Effector CD8-positive, alpha-beta T cell (primary cell): ENCODE results near the gene WWOX.

Experiments
- DNase-seq: peaks from one replicate; lab custom pipeline; 2025; lab: John Stamatoyannopoulos, UW

Gene WWOX

DNA sequence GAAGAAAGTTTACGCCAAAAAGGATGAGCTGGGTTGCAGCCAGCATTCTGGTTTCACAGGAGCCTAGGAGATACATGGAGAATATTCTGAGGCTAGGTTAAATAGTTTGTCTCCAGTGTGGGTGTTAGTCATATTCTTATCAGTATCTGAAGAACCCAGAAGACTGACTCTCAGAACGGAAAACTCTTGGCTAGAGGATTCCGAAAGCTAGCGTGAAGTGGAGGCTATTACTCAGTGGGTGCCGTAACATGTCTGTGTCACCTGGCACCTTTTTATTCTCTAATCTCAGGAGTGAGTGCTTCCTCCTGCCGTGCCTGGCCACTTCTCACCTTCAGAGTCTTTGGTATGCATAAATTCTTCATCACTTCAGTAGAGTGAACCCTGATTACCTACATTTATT is 199.5 kb downstream of the WWOX start:
- DNase-seq, result no peak

DNA sequence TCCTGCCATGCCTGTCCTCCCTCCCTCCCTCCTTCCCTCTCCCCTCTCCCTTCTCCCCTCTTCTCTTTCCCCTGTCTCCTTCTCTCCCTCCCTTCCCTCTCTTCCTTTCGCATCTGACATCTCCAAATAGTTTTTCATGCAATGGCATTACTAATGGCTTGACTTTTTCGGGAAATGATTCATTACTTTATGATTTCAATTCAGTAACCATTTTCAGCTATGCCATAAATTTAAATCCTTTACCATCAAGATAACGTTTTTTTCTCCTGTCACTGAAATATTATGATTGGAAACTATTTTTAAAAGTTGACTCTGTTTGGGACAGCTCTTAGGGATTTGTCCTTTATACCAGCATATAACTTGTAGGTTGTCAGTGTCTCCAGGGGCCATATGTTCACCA is 201.0 kb downstream of the WWOX start:
- DNase-seq, result no peak

DNA sequence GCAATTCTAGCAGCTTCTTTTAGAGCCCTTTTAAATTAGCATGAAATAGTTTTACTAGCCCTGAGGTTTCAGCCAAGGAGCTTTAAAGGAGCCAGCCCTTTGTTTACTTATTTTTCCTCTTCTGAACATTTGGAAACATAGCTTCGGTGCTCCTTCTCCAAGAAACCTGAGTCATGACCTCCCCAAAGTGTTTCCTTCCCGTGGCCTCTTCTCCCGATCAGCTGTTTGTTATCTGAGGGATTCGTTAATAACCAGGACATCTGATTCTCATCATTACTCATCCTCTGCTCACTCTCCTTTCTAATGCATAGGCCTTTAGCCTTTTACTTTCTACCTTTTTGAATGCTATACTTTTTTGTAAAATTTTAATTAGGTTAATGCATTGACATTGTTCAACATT is 204.5 kb downstream of the WWOX start:
- no peak for DNase-seq

DNA sequence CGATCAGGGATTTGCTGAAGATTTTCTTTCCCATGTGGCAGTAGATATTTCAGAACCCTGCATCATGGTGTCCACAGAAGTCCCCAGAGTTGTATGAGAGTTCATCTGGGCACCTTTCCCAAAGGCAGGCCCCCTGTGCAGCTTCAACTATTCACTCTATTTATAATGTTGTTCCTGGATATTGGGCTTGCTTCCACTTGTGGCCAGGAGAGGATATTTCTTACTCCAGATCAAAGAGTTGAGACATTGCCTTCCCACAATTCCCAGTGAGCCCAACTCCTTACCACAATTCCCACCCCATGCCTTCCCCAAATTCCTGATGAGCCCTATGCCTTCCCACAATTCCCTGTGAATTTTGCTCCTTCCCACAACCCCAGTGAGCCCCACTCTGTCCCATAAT is 206.9 kb downstream of the WWOX start:
- DNase-seq, result no peak

DNA sequence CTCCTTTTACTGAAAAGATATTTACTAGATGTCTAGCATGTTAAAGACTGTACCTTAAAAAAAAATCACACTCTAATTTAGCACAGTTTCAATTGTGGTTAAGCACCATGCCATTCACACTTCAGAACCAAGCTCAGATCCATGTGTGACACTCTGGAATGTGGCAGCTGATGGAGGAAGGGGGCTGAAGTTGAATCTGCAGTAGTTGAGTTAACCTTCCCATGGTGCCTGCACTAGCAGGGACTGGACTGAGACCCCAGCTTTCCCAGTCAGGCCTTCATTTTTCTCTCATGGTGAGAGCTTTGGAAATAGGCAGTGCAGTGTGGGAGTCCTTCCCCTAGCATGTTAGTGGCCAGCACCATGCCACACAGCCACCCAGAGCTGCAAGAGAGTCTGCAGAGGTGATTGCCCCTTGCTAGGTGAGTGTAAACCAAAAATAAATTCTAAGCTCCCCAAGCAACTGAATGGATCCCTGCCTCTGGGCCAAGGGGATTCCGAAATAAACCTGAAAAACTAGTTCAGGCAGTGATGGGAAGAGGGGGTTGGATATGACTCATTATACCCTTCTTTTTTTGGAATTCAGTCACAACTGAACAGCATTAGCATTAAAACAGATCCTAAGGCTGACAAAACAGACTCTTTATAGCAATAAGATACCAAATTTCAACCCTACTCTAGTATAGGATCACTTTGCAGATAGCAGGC is 208.5 kb downstream of the WWOX start:
- DNase-seq, result no peak

DNA sequence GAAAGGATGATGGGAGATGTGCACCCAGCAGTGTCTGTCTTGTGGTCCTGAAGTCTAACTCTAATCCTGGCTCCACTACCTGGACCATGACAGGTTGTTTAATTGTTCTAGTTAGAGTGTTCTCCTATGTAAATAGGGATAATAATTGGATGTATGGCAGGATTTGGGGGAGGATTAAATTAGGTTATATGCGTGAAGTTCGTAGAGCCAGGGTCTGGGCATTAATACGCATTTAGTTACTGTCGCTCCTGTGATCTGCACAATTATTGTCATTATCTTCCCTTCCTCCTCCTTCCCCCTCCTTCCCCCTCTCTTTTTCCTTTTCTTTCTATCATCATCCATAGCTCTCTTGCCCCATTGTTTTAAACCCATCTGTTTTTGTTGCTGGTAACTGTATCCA is 210.3 kb downstream of the WWOX start:
- no peak for DNase-seq

DNA sequence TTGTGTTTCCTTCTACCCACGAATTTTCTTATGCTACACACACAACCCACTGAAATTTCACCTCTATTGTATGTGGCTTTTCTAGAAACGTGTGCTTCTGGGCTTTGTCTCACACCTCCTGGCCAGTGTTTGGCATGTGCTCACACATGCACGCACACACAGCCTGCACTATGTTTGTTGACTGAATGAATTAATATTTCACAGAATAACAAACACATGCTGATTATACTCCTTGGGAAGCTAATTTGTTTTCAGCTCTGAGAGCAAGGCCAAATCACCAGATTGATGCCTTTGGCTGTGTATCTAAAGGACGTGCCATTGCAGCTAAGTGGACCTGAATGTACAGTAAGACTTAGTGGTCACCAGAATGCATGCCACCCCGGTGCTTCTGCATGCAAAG is 210.7 kb downstream of the WWOX start:
- no peak for DNase-seq

DNA sequence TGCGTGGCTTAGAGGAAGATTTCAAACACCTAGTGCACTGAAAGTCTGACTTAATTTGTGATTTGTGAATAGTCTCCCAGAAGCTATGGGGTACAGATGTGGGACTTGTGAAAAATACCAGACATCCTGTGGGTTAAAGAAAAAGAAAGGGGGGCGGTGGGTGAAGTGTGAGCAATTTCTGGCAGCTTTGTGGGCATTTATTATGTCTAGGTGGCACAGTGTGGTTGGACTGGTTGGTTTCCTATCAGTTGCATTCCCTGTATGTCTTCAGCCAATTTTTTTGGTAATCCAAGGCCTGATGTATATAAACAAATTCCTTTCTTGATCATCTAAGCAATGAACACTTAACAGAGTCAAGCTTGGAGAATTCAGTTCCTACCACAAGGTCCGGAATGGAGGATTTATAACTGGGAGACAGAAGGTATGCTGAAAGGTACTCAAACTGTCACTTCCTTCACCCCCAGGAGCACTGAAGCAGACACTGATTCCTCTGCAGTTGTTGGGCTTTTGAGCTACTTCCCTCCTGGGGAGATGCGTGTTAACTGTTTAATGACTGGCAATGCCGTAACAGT is 211.6 kb downstream of the WWOX start:
- DNase-seq, result no peak

DNA sequence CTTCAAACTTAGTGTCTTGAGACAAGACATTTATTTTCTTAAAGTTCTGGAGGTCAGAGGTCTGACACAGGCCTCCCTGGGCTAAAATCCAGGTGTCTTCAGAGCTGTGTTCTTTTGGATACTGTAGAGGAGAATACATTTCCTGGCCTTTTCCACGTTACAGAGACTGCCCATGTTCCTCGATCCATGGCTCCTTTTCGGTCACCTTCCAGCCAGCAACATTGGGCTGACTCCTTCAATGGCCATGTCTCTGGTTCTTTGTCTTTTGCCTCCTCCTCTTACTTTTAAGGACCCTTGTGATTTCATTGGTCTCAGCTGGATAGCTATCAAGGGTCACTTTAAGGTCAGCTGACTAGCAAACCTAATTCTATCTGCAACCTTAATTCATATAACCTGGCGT is 212.4 kb downstream of the WWOX start:
- DNase-seq, result no peak

DNA sequence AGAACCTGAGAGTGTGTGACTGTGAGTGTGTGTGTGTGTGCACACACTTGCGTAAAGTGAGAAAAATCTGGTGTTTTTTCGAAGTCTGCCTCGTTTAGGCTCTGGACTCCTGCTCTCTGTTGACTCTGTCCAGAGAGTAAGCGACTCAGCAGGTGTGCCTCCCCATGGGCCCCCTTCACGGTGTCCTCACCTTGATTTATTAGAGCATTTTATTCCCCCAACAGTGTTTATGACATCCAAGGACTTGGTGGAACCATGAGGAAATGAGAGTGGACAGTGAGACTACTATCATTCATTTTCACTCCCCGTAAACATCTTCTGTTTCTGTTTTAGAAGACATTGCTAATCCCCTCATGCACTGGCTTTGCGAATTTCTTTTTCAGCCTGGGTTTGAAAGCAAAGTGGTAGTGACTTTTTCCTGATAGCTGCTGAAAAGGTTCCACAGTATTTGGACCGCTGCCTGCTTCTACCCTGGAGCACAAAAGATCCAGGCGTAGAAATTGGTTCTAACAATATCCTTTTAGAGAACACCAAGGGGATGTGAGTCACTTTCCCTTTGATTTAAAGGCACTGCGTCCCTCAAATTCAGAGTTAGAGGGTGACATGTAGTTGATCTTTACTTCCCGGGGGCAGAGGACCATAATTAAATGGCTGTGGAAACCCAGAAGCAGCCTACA is 218.2 kb downstream of the WWOX start:
- no peak for DNase-seq

DNA sequence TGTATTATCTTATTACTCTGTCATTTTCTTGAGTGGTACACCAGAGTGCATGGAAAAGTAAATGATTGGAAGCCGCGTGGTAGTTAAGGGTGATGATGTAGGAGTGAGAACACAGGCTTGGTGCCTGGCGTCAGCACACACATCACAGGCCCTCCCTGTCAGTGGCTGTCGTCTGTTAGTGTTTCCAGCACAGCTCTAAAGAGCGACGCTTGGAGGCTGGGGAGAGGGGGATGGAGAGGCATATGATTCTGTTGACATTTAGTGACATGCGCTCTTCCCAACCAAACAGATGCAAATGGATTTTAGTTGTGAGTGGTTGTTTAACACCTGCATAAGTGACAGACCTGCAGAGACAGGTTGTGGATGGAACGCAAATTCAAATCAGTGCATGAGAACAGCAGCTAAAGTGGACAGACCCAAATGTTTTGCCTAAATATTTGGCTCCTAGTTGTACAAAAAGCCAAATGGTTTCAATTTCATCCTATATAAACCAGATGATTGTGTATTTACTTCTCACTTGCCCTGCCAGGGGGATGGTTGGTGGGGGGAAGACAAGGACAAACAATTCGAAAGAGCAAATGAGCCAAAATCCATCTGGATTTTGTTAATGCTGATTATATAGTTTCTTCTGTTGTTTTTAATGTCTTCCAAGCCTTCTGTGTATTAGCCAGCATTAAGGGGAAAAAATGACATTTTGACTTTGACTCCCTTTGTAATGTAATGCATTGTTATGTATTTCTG is 222.3 kb downstream of the WWOX start:
- no peak for DNase-seq

DNA sequence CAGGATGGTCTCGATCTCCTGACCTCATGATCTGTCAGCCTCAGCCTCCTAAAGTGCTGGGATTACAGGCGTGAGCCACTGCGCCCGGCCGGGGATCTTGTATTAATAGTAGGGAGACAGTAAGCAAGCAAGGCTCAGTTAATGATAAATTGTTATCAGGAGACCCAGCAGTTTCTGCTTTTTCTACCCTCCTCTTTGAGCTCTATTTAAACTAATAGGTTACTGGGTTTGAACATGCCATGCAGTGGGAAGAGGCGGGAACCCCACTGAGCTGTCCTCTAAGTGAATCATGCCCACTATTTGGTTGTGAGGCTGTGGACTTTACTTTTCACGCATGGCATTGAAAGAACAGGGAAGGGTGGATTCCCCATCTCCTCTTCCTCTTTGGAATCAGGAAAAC is 223.9 kb downstream of the WWOX start:
- DNase-seq, result no peak

DNA sequence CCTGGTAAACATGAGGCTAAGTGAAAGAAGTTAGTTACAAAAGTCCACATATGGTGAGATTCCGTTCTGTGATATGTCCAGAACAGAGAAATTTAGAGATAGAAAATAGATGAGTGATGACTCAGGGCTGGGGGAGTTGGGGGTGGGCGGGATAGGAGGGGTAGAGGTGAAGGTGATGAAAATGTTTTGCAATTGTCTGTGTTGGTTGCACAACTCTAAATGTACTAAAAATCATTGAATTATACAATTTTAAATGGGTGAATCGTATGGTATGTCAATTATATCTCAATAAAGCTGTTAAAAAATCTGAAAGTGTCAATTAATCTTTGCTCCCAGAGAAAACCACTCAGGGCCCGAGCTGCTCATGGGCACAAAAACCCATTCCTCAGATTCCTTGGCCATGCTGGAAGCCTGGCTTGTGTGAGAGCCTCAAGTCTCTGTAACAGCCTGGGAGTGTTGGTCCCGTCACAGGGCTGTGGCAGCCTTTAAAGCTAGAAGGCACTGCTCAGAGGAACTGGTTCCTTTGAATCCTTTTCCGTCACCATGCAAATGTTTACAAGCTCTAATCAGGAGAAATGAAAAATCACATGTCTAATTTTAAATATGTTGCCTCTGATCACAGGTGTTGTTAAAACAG is 225.3 kb downstream of the WWOX start:
- no peak for DNase-seq

DNA sequence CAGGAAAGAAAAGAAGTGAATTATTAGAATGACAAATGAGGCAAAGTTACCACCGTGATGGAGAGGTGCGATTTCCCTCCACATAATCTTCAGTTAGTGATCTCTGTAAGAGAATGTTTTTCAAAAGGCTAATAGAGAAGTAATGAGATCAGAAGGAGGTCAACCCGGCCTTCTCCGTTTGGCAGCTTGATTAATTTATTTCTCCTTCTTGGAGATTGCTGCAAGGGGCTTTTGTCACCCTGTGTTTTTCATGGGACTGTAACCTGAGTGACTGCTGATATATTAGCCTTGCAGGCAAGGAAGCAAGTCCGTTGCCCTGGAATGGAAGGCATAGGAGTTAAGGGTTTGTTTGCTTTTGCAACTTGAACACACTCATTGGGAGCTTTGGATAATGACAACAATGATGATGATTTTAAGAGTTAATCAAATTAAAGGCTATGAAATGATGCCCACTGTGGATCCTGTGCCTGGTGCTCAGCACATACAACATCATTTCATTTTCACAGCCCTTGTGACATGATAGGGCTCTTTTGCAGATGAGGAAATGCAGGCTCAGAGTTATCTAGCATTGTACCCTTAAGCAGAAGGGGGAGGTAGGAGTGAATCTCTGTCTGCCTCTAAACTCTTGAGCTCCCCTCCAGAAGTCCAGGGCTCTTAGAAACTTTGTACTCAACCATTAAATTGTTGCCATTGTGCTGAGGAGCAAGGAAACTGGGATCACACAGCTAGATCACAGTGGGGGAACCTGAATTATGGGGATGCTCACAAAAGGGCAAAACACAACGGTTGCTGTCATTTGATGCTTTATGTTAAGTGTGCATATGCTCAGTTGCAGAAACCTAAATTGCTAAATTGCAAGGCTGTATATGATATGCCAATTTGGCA is 226.3 kb downstream of the WWOX start:
- DNase-seq, result no peak

DNA sequence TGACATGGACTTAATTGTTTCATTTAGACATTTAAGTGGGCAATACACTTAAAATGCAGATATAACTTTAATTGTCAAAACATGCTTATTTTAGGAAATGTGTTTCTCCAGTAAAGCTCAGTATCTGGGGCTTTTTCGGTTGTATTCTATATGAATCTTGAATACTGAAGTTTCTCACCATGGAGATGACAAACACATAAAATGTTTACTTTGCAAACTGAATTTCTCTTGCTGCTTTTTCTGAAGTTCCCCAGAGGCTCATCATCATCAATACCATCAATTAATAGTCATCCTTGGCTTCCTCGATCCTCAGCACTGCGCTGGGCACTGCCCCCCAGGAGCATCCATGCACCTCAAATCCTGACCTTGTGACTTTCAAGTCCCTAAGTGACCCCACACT is 227.3 kb downstream of the WWOX start:
- DNase-seq, result no peak

DNA sequence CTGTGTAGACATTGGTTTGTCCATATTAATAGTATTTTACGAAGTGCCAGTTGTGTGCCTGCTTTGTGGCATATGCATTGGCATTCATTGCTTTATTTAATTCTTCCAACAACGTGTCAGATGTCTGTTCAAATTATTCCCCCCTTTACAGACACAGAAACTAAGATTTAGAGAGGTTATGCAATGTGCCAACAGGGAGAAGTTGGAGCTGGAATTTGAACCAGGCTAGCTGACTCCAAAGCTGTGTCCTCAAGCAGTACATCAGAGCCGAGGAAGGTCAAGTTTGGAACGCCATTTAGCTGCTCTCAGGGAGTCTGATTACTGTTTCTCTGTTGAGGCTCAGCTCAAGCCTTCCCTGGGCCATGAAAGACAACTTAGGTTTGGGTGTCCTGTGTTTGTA is 232.3 kb downstream of the WWOX start:
- DNase-seq, result no peak

DNA sequence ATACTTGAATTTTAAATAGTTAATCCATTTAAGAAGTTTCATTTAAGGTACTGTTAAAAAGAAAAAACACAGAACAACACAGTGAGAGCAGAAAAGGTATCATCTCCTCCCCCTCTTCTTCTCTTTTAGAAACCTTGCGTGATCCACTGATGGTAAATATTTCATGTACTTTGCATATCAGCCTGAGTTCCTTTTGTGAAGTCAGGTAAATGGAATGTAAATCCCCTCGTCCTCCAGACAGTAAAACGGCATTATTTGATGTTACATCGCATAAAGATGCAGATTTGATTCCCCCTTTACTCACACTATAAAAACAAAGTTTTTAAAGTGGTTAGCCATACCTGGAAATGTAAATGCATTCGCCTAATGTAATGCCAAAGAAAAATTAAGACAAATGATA is 234.4 kb downstream of the WWOX start:
- DNase-seq, result no peak

DNA sequence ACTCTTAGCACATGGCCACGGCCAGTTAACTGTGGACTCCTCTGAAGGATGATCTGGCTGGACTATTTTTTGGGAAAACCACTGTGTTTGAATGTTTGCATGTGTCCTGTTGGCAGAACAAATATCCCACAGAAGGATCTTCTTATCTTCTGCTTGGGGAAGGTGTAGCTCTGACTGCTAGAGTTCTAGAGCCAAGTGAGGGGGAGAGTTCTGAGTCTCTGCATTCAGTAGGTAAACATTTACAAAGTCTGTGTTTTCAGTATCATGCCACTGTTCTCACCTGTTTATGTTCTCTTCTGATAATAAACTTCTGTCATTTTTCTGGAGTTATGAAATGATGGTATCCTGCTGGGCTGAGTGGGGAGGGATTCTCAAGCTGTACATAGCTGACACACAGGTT is 241.1 kb downstream of the WWOX start:
- DNase-seq, result no peak

DNA sequence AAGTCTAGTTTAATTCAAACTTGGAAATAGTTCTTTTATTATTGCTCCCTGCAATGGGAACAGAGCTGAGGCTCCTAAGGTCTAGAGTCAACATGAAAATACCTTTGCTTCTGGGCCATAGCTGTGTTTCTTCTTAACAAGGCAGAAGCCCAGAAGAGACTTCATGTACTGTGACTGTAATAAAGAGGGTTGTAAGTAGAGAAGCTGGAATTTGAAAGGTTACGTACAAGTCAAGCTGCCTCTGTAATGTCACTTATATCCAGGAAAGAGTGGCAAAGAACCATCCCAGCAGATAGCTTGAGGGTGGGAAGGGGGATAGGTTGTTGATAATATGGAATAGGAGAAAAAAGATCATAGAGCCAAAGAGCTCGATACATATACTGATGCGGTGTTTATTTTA is 248.6 kb downstream of the WWOX start:
- DNase-seq, result no peak

DNA sequence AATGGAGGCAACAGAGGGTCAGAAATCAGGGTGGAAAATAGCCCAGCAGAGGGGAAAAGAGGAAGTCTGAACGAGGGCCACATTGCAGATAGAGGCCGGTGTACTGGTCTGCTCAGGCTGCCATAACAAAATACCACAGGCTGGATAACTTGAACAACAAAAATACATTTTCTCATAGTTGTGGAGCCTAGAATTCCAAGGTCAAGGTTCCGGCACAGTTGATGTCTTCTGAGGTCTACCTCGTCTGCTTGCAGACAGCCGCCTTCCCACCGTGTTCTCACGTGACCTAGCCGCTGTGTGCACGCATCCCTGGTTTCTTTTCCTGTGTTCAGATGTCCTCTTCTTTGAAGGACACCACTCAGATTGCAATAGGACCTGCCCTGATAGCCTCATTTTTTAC is 249.4 kb downstream of the WWOX start:
- DNase-seq, result no peak

DNA sequence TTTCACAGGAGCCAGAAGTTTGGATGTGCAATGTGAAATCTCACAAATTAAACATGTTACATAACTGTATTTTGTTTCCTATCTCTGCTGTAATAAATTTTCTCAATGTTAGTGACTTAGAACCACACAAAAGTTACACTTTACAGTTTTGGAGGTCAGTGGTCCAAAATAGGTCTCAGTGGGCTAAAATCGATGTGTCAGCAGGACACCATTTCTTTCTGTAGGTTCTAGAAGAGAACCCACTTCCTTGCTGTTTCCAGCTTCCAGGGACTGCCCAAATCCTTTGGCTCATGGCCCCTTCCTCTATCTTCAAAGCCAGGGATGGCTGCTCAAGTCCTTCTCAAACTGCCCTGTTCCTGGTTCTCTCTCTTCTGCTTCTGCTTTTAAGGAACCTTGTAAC is 252.7 kb downstream of the WWOX start:
- no peak for DNase-seq
